HG03571 (cell line): ENCODE results near the gene ATF6B.

Experiments
- ATAC-seq: cut with Tn5 transposase; IDR thresholded peaks from one replicate; pipeline ENCODE4 v1.9.1; 2021; ENCODE audit not compliant: unreplicated experiment

Gene ATF6B

GRCh38 chr6:32132110-32132509 is 4.1 kb upstream of the ATF6B start:
- ATAC-seq: no peak

DNA sequence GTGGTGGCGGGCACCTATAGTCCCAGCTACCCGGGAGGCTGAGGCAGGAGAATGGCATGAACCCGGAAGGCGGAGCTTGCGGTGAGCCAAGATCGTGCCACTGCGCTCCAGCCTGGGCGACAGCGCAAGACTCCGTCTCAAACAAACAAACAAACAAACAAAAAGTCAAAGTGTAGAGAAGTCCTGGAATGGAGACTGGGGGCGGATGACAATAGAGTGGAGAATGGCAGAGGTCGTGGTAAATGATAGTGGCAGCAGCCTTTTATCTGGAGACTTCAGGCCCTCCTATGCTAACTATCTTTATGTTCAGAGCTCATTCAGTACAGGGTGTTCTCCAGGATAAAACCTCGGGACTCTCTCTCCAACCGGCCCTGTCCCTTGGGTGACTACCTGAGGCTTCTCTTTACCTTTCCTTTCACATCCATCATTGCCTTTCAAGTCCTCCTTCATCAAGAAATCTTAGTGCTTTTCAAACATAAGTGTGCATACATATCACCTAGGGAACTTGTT is 3.4 kb upstream of the ATF6B start:
- no peak for ATAC-seq

DNA sequence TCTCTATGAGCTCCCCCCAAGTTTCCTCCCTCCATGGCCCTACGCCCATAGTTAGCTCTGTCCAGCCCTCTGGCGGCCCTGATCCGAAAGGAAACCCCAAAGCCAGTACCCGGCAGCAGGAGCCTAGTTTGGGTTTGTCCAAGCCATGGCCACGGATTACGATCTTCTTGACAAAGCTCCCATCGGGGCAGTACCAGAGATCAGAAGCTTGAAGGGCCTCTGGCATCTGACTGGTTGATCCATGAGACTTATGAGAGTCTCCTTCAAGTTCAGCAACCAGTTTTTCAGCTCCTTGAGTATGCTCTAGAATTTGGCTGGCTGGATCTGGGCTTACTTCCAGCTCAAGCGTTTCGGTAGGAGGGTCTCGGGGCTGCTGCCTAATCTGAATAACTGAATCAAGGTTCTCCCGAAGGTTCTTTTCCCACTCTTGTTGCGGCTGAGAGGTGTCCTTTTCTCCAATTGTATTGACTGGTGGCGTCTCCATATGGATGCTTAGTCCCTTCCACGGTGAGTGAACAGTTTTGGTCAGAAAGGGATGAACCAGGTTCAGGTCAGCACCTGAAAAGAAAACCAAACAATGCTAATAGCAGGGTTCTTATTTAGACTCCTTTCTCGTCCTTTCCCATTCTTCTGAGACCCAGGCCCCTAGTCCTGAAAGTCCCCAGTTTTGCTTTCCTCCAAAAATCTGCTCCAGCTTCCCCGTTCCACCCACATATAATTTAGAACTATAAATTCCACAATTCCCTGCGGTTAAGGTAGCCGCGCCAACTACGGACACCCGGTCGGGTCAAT is 1.4 kb upstream of the ATF6B start:
- no peak for ATAC-seq

DNA sequence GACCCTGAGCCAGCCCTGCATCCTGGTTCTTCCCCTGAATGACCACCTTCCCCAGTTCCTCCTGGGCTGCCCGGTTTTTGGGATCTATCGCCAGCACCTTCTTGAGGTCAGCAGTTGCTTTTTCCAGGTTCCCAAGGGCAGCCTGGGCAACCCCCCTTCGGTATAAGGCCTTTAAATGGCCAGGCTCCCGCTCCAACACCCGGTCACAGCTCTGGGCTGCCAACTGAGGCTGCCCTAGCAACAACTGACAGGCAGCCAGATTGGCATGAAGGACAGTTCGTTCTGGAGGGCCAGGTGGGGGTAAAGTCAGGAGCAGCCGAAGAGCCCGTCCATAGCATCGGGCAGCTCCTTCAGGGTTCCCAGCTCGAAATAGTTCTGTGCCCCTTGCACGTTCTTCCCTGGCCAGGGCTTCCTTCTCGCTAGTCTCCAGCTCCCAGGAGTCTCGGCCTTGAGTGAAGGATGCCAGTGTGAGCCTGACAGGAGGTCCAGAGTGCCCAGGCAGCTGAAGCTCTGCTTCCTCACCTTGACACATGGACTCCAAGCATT is 778 bp upstream of the ATF6B start:
- no peak for ATAC-seq

DNA sequence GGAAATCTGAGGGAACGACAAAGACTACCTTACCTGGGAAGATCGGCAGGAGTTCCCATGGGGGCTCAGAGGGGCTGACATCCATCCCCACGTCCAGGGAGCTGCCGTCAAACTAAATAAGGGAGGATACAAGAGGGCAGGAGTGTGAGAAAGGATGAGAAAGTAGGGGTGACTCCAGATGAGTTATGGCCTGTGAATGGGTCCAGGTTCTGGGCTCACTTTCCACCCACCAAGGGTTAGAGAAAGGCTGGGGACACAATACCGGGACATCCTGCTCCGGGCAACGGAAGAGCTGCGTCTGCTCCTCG is 683 bp downstream of the ATF6B start:
- no peak for ATAC-seq

GRCh38 chr6:32126880-32127279 is 1.2 kb downstream of the ATF6B start:
- ATAC-seq: no peak

GRCh38 chr6:32123681-32124080 is 4.4 kb downstream of the ATF6B start:
- ATAC-seq: no peak

- no peak for ATAC-seq
Observed at GRCh38 chr6:32120573-32121059, 7.4 kb downstream of the ATF6B start.

GRCh38 chr6:32118782-32119628 is 9.0 kb downstream of the ATF6B start:
- ATAC-seq: no peak

- no peak for ATAC-seq
Observed at GRCh38 chr6:32117461-32117860, 10.6 kb downstream of the ATF6B start.

DNA sequence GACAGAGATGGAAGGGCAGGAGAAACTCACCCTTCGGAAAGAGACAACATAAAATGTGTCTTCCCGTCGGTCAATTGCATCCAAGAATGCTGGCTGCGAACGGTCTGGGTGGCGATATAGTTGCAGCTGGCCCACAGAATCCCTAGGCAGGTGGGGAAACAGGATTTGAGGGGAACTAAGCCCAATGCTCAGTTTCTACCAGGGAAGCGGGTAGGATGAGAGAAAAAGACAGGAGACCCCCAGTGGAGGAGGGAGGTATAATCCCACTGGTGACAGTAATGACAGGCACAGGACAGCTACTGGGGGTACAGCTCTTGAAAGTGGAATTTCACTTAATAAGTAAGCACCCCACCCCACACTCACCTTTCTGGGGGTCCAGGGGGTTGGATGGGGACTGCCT is 11.4 kb downstream of the ATF6B start:
- no peak for ATAC-seq

DNA sequence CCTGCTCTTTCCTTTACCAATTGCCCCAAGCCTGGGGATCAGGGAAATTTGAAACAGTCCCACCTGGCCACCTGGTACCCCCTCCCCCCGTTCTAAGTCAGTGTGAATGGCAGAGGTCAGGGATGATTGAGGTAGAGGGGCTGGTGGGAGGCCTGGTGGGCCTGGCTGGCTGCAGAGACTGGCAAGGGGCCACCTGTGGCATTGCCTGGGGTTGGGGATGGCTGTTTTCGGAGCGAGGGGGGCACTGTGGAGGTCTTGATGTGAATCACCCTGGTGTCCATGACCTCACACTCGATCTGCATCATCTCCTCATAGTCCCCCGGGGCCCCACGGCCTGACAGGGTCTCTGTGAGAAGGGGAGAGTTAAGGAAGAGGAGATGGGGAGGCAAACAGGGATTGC is 12.4 kb downstream of the ATF6B start:
- no peak for ATAC-seq

DNA sequence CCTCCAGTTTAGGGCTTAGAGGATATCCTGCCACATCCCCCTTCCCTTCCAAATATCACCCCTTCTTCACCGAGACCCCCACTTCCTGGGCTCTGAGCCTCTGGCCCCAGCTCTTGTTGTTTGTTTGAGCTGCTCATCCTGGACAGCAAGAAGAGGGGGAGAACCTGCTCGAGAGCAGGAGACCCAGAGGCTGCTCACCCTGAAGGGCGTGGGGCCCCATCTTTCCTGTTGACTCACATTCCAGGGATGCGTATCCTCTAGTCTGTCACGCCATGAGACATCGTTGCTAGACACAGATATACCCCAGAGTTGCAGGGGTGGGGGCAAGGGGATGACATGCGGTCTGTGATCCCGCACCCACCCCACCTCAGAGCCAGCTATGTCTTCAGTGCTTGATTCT is 13.2 kb downstream of the ATF6B start:
- no peak for ATAC-seq

DNA sequence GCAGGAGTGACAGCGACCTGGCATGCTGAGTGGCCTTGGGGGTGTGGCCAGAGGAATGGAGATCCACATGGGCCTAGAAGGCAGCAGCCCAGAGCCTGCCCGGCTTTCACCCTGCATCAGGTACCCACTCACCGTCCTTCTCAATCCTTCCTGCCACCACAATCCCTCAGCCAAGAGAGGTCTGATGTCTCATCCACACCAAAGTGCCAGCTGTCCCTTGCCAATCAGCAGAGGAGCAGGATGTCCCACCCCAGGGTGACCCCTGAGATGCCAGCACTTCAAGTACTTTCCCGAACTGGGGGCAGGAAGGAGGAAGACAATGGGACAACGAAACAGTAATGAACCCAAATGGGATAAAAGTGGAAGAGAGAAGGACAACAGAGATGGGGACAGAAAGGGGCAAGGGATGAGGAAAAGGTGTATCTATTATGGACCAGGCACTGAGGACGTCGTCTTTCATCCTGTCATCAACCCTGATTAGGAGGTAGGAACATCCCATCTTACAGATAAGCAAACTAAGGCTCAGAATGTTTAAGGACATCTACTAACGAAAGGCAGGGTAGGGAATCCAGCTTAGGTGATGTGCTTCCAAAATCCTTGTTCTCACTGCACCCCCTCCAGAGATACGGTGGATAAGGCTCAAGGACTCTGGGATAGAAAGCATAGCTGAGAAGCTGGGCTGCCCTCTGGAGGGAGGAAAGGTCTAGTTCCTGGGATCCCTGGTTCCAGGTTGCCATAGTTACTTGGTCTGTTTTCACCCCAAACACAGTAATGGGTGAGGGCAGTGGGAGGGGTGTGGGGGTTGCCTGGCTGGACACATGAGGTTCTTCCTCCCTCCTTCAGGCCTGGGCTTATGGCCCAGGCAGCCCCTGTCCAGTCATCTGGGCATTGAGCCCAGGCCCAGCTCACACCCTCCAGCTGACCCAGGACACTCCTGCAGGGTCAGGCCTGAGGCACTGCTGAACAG is 14.4 kb downstream of the ATF6B start:
- ATAC-seq: no peak

DNA sequence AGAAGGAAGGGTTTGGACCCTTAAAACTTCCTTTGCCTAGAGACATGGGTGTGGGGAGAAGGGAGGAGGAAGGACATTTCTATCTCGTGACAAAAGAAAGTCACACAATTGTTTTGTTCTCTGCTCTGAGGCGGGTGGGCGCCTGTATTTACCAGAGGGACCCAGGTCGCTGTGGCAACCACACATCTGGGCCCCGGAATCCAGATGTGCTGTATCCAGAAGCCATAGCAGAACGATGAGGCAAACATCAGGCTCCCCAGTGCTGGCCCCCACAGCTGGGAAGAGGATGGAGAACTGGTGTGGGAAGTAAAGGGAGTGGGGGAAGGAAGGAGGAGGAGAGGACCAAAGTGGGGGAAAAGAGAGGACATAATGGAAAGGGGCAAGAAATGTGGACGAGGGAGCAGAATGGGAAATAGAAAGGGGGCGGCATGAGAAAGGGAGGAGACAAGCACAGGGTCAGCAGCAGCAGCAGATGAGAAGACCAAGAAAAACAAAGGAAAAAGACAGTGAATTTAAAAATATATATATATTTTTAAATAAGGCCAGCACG is 15.5 kb downstream of the ATF6B start:
- ATAC-seq: no peak

DNA sequence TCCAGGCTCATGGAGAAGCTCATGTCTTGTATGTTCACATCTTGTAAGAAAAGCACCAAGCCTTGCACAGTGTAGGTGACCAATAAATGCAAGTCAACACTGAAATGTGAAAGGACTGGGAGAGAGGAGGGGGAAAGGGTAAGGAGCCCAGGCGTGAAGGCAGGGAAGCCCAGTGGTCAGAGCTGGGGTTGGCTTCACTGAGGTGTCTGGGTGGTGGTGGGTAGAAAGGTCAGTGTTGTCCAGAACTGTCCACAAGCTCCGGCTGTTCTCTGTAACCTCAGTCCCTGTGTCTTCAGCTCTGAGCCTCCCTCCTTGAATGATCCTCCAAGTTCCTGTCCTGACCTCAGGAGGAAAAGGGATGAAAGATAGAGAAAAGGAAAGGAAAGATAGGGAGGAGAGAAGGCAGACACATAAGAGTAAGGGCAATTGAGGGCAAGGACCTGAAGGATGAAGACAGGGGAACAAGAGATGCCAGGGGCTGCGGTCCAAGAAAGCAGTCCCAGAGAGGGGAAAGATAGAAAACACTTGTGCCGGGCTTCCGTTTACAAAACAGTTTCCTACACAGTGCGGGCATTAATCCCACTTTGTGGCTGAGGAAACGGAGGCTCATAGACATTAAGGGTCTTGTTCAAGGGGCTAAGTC is 16.5 kb downstream of the ATF6B start:
- no peak for ATAC-seq

DNA sequence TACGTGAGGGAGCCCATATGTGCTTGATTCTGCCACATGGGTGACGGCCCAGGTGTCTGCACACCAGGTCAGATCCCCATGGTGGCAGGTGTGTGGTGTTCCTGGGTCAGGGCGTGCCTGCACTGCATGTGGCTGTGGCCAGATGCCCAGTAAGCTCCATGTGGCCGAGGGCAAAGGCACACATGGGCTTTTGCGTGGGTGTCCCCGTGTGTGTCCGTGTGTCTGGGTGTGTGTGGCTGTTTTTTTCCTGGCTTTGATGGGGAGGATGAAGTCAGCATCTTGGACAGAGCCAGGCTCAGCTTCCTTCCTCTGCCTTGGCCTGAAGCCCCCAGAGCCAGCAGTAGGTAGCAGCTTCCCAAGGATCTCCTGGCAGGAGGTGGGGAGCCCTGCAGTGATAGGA is 17.4 kb downstream of the ATF6B start:
- ATAC-seq: no peak

GRCh38 chr6:32109765-32110160 is 18.3 kb downstream of the ATF6B start:
- no peak for ATAC-seq

DNA sequence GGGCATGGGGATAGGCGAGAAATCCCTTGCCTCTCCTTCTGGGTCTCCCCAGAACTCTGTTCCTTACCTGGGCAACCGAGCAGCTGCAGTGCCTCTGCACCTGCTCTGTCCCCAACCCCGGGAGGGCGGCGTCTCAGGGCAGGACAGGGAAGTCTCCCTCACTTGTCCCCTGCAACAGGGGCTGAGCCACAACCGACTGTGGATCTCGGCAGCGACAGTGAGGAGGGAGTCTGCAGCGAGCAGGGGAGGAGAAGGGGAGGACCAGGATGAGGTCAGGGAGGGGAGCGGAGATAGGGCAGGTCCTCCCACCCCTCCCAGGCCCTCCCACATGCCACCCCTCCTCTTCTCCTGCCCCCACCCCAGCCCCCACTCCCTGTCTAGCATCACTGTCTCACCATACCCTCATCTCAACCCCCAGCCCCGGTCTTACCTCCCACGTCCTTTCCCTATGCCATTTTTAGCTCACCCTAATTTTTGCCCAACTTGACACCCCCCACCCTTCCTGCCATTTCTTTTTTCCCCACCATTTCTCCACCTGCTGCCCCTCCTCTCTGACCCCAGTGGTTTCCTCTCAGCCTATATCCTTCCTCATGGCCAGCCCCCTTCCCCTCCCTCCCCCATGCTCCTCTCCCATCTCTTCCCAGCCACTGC is 18.8 kb downstream of the ATF6B start, which contains the start of gene TNXB:
Gene TNXB (minus strand): TSS at position 225 of the 651 bp plus-strand sequence. CDS start 11,140 bp downstream, outside the sequence.
- no peak for ATAC-seq
